ENCODE measurements around the gene DDX11.

DNA sequence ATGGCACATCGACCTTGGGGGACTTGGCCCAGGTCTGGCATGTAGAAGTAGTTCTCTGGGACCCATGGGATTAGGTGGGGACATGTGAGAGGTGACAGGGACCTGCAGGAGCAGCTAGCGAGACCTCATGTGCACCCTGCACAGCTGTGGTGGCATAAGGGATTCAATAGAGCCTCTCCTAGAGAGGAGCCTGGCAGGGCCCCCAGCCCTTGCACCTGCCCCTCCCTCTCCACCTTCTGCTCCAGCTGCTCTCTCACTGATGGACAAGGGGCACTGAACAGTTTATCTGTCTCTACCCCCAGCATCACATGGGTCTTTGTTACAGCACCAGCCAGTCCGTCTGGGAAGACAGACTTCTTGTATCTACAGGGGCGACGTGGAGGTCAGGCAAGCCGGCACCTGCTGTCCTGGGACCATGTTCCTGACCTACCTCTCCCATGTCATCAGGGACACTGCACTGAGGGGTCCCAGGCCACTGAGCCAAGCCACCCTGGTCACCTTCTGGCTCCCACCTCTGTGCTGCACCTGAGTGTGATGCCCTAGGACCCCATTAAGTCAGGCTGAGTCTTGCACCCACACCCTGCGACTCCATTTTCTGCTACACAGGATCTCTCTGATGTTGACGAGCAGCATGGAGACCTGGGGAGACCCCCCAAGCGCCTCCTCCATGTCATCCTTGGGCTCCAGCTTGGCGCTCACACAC lies 32.6 kb downstream of the DDX11 start:
- TF ChIP-seq YY1 (IDR thresholded peaks at IDR 0.05; ENCODE audit: low read depth) (no peak), TAF1 (IDR thresholded peaks at IDR 0.05; ENCODE audit: borderline replicate concordance, low read depth, low read length) (no peak), FOXJ3 (CRISPR knock-in tag; IDR thresholded peaks at IDR 0.05) (no peak)
- TF ChIP-seq, protein P1, sequence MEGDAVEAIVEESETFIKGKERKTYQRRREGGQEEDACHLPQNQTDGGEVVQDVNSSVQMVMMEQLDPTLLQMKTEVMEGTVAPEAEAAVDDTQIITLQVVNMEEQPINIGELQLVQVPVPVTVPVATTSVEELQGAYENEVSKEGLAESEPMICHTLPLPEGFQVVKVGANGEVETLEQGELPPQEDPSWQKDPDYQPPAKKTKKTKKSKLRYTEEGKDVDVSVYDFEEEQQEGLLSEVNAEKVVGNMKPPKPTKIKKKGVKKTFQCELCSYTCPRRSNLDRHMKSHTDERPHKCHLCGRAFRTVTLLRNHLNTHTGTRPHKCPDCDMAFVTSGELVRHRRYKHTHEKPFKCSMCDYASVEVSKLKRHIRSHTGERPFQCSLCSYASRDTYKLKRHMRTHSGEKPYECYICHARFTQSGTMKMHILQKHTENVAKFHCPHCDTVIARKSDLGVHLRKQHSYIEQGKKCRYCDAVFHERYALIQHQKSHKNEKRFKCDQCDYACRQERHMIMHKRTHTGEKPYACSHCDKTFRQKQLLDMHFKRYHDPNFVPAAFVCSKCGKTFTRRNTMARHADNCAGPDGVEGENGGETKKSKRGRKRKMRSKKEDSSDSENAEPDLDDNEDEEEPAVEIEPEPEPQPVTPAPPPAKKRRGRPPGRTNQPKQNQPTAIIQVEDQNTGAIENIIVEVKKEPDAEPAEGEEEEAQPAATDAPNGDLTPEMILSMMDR (IDR thresholded peaks at IDR 0.05) = no peak
- TF ChIP-seq, protein P2, sequence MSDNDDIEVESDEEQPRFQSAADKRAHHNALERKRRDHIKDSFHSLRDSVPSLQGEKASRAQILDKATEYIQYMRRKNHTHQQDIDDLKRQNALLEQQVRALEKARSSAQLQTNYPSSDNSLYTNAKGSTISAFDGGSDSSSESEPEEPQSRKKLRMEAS (IDR thresholded peaks at IDR 0.05; ENCODE audit: low read depth) = no peak

Measured in SK-N-SH (cell line).